Activated naive CD8-positive, alpha-beta T cell treated with anti-CD3 and anti-CD28 coated beads for 36 hours (primary cell): ENCODE measurements around the gene KIRREL3. TPM values are rescaled to one million over a fixed set of nuclear protein-coding genes. Genes with fewer than 3 reads are reported as not detected.

Experiments
- DNase-seq: peaks from one replicate; pipeline ENCODE4 v3.0.0; 2021
- H3K27ac Mint-ChIP-seq: one replicate; pipeline ENCODE4 v1.8.0; 2022; ENCODE audit warnings: mild to moderate bottlenecking, moderate library complexity, mixed read lengths
- H3K27me3 Mint-ChIP-seq: one replicate; pipeline ENCODE4 v1.8.0; 2022; ENCODE audit warnings: mild to moderate bottlenecking, mixed read lengths
- H3K36me3 Mint-ChIP-seq: one replicate; pipeline ENCODE4 v1.8.0; 2021; ENCODE audit warnings: mild to moderate bottlenecking, mixed read lengths
- H3K4me1 Mint-ChIP-seq: one replicate; pipeline ENCODE4 v1.8.0; 2021; ENCODE audit warnings: mixed read lengths
- H3K4me3 Mint-ChIP-seq: one replicate; pipeline ENCODE4 v1.8.0; 2022; ENCODE audit warnings: mild to moderate bottlenecking, moderate library complexity, mixed read lengths
- H3K9me3 Mint-ChIP-seq: one replicate; pipeline ENCODE4 v1.8.0; 2022; ENCODE audit warnings: mixed read lengths
- total RNA-seq, 2 experiments: library from RNA; stranded (reverse); gene quantifications; one replicate each; pipeline ENCODE4 v1.2.3, GENCODE V29; 2021

KIRREL3 gene
- total RNA-seq, 2 experiments from 2014 or later, result not detected

GRCh38 chr11:126891556-126892217 lies 108.9 kb downstream of the KIRREL3 start:
- H3K27me3 Mint-ChIP-seq, result peaks cover 8% of the 10 kb centered on the region
- H3K9me3 Mint-ChIP-seq, result peaks cover 7% of the 10 kb centered on the region

GRCh38 chr11:126890561-126890960 lies 110.0 kb downstream of the KIRREL3 start:
- Mint-ChIP-seq H3K36me3 (peaks cover 4% of the 10 kb centered on the region), H3K4me1 (no peaks in the 10 kb centered on the region), H3K27me3 (peaks cover 8% of the 10 kb centered on the region), H3K27ac (no peak overlapping the region), H3K4me3 (no peak overlapping the region), H3K9me3 (no peaks in the 10 kb centered on the region)
- DNase-seq, result no peak

More at GRCh38 chr11:126891556-126892217, 108.9 kb downstream of the KIRREL3 start:
- Mint-ChIP-seq H3K36me3 (peaks cover 4% of the 10 kb centered on the region), H3K27ac (no peak overlapping the region), H3K4me1 (no peaks in the 10 kb centered on the region), H3K4me3 (no peak overlapping the region)
- DNase-seq, result no peak

GRCh38 chr11:126888115-126888712 lies 112.4 kb downstream of the KIRREL3 start:
- peaks cover 8% of the 10 kb centered on the region for H3K27me3 Mint-ChIP-seq
- H3K4me1 Mint-ChIP-seq, result no peaks in the 10 kb centered on the region
- no peak overlapping the region for H3K27ac Mint-ChIP-seq
- no peak overlapping the region for H3K4me3 Mint-ChIP-seq
- no peak for DNase-seq
- no peaks in the 10 kb centered on the region for H3K36me3 Mint-ChIP-seq
- H3K9me3 Mint-ChIP-seq, result no peaks in the 10 kb centered on the region

GRCh38 chr11:126886636-126887035 lies 113.9 kb downstream of the KIRREL3 start:
- Mint-ChIP-seq H3K27ac (no peak overlapping the region), H3K9me3 (no peaks in the 10 kb centered on the region), H3K4me1 (no peaks in the 10 kb centered on the region), H3K27me3 (peaks cover 13% of the 10 kb centered on the region), H3K4me3 (no peak overlapping the region), H3K36me3 (no peaks in the 10 kb centered on the region)
- no peak for DNase-seq

- H3K9me3 Mint-ChIP-seq, result no peaks in the 10 kb centered on the region
- H3K36me3 Mint-ChIP-seq, result no peaks in the 10 kb centered on the region
- DNase-seq, result no peak
- no peaks in the 10 kb centered on the region for H3K4me1 Mint-ChIP-seq
- H3K27me3 Mint-ChIP-seq, result peaks cover 13% of the 10 kb centered on the region
- H3K27ac Mint-ChIP-seq, result no peak overlapping the region
- H3K4me3 Mint-ChIP-seq, result no peak overlapping the region
Measured at GRCh38 chr11:126886085-126886484, 114.5 kb downstream of the KIRREL3 start.

- no peak overlapping the region for H3K27ac Mint-ChIP-seq
- no peak for DNase-seq
- no peaks in the 10 kb centered on the region for H3K4me1 Mint-ChIP-seq
- H3K4me3 Mint-ChIP-seq, result no peak overlapping the region
- H3K9me3 Mint-ChIP-seq, result no peaks in the 10 kb centered on the region
- H3K36me3 Mint-ChIP-seq, result no peaks in the 10 kb centered on the region
- H3K27me3 Mint-ChIP-seq, result peaks cover 13% of the 10 kb centered on the region
Measured at GRCh38 chr11:126884594-126884993, 116.0 kb downstream of the KIRREL3 start.

GRCh38 chr11:126884192-126884591 lies 116.4 kb downstream of the KIRREL3 start:
- peaks cover 13% of the 10 kb centered on the region for H3K27me3 Mint-ChIP-seq
- H3K9me3 Mint-ChIP-seq, result no peaks in the 10 kb centered on the region
- H3K4me1 Mint-ChIP-seq, result no peaks in the 10 kb centered on the region
- H3K36me3 Mint-ChIP-seq, result no peaks in the 10 kb centered on the region
- no peak overlapping the region for H3K4me3 Mint-ChIP-seq
- no peak overlapping the region for H3K27ac Mint-ChIP-seq
- DNase-seq, result no peak

GRCh38 chr11:126880872-126881271 lies 119.7 kb downstream of the KIRREL3 start:
- Mint-ChIP-seq H3K4me1 (no peaks in the 10 kb centered on the region), H3K4me3 (no peak overlapping the region), H3K36me3 (no peaks in the 10 kb centered on the region), H3K9me3 (no peaks in the 10 kb centered on the region), H3K27me3 (peaks cover 13% of the 10 kb centered on the region), H3K27ac (no peak overlapping the region)
- DNase-seq, result no peak

GRCh38 chr11:126879516-126879915 lies 121.1 kb downstream of the KIRREL3 start:
- H3K4me3 Mint-ChIP-seq, result no peak overlapping the region
- no peaks in the 10 kb centered on the region for H3K4me1 Mint-ChIP-seq
- no peak overlapping the region for H3K27ac Mint-ChIP-seq
- no peaks in the 10 kb centered on the region for H3K36me3 Mint-ChIP-seq
- H3K27me3 Mint-ChIP-seq, result peaks cover 7% of the 10 kb centered on the region
- no peak for DNase-seq
- no peaks in the 10 kb centered on the region for H3K9me3 Mint-ChIP-seq

- no peak for DNase-seq
- peaks cover 5% of the 10 kb centered on the region for H3K27me3 Mint-ChIP-seq
- H3K4me3 Mint-ChIP-seq, result no peak overlapping the region
- no peaks in the 10 kb centered on the region for H3K9me3 Mint-ChIP-seq
- H3K36me3 Mint-ChIP-seq, result no peaks in the 10 kb centered on the region
- no peak overlapping the region for H3K27ac Mint-ChIP-seq
- no peaks in the 10 kb centered on the region for H3K4me1 Mint-ChIP-seq
Measured at GRCh38 chr11:126878913-126879482, 121.6 kb downstream of the KIRREL3 start.

- Mint-ChIP-seq H3K9me3 (no peaks in the 10 kb centered on the region), H3K4me3 (no peak overlapping the region), H3K36me3 (no peaks in the 10 kb centered on the region), H3K4me1 (no peaks in the 10 kb centered on the region), H3K27ac (no peak overlapping the region), H3K27me3 (peaks cover 8% of the 10 kb centered on the region)
- DNase-seq, result no peak
Measured at GRCh38 chr11:126874831-126875230, 125.7 kb downstream of the KIRREL3 start.

GRCh38 chr11:126874276-126874675 lies 126.3 kb downstream of the KIRREL3 start:
- Mint-ChIP-seq H3K9me3 (no peaks in the 10 kb centered on the region), H3K27me3 (peaks cover 8% of the 10 kb centered on the region), H3K4me3 (no peak overlapping the region), H3K36me3 (no peaks in the 10 kb centered on the region), H3K27ac (no peak overlapping the region), H3K4me1 (no peaks in the 10 kb centered on the region)
- DNase-seq, result no peak

- peaks cover 8% of the 10 kb centered on the region for H3K27me3 Mint-ChIP-seq
- DNase-seq, result no peak
- no peaks in the 10 kb centered on the region for H3K4me1 Mint-ChIP-seq
- H3K36me3 Mint-ChIP-seq, result no peaks in the 10 kb centered on the region
- no peak overlapping the region for H3K27ac Mint-ChIP-seq
- H3K9me3 Mint-ChIP-seq, result no peaks in the 10 kb centered on the region
- no peak overlapping the region for H3K4me3 Mint-ChIP-seq
Measured at GRCh38 chr11:126871792-126872191, 128.8 kb downstream of the KIRREL3 start.

GRCh38 chr11:126870021-126870420 lies 130.5 kb downstream of the KIRREL3 start:
- Mint-ChIP-seq H3K27me3 (peaks cover 8% of the 10 kb centered on the region), H3K27ac (no peak overlapping the region), H3K36me3 (no peaks in the 10 kb centered on the region)

GRCh38 chr11:126868741-126869140 lies 131.8 kb downstream of the KIRREL3 start:
- H3K9me3 Mint-ChIP-seq, result no peaks in the 10 kb centered on the region

More at GRCh38 chr11:126870021-126870420, 130.5 kb downstream of the KIRREL3 start:
- no peak for DNase-seq
- no peak overlapping the region for H3K4me3 Mint-ChIP-seq
- no peaks in the 10 kb centered on the region for H3K9me3 Mint-ChIP-seq
- no peaks in the 10 kb centered on the region for H3K4me1 Mint-ChIP-seq

GRCh38 chr11:126864934-126865333 lies 135.6 kb downstream of the KIRREL3 start:
- Mint-ChIP-seq H3K27me3 (no peaks in the 10 kb centered on the region), H3K4me1 (no peaks in the 10 kb centered on the region), H3K36me3 (no peaks in the 10 kb centered on the region), H3K4me3 (no peak overlapping the region), H3K9me3 (no peaks in the 10 kb centered on the region), H3K27ac (no peak overlapping the region)
- DNase-seq, result no peak

More at GRCh38 chr11:126868741-126869140, 131.8 kb downstream of the KIRREL3 start:
- no peak for DNase-seq
- Mint-ChIP-seq H3K27ac (no peak overlapping the region), H3K4me1 (no peaks in the 10 kb centered on the region), H3K36me3 (no peaks in the 10 kb centered on the region), H3K4me3 (no peak overlapping the region), H3K27me3 (peaks cover 8% of the 10 kb centered on the region)
